GM23248 (cell line): Measurements from ENCODE around the gene MAMDC2. TPM values are rescaled to one million over a fixed set of nuclear protein-coding genes. Genes with fewer than 3 reads are reported as not detected.

ENCODE experiments used
- DNase-seq: peaks from one replicate; pipeline ENCODE4 v3.0.0-alpha.2; 2015
- H2AFZ ChIP-seq: fragments of 200-600 bp; sonication (generic); 2 replicates; pipeline ENCODE4 v1.6.1; 2016; ENCODE audit warnings: antibody characterized with exemption
- H3F3A ChIP-seq: fragments of 200-600 bp; sonication (generic); 2 replicates; pipeline ENCODE4 v1.6.1; 2016; ENCODE audit warnings: mild to moderate bottlenecking, antibody characterized with exemption, mixed run types; ENCODE audit not compliant: insufficient read depth
- H3K27ac ChIP-seq: fragments of 200-600 bp; sonication (generic); 2 replicates; pipeline ENCODE4 v1.5.1; 2016; ENCODE audit warnings: mild to moderate bottlenecking
- H3K27me3 ChIP-seq: fragments of 200-600 bp; sonication (generic); replicated peaks from 2 replicates; pipeline ENCODE4 v1.6.1; 2016; ENCODE audit warnings: mild to moderate bottlenecking; ENCODE audit not compliant: insufficient read depth
- H3K36me3 ChIP-seq: fragments of 200-600 bp; sonication (generic); 2 replicates; pipeline ENCODE4 v1.6.1; 2016; ENCODE audit warnings: low read depth, mild to moderate bottlenecking
- H3K4me1 ChIP-seq: fragments of 200-600 bp; sonication (generic); 2 replicates; pipeline ENCODE4 v1.6.1; 2016; ENCODE audit warnings: mild to moderate bottlenecking; ENCODE audit not compliant: insufficient read depth
- H3K4me2 ChIP-seq: fragments of 200-600 bp; sonication (generic); one replicate; pipeline ENCODE4 v1.6.1; 2016; ENCODE audit warnings: mild to moderate bottlenecking; ENCODE audit not compliant: unreplicated experiment
- H3K4me3 ChIP-seq: fragments of 200-600 bp; sonication (generic); 2 replicates; pipeline ENCODE4 v1.5.1; 2016; ENCODE audit warnings: mild to moderate bottlenecking
- H3K79me2 ChIP-seq: fragments of 200-600 bp; sonication (generic); 2 replicates; pipeline ENCODE4 v1.6.1; 2016; ENCODE audit warnings: mild to moderate bottlenecking; ENCODE audit not compliant: insufficient read depth
- H3K9ac ChIP-seq: fragments of 200-600 bp; sonication (generic); 2 replicates; pipeline ENCODE4 v1.6.1; 2016; ENCODE audit warnings: mild to moderate bottlenecking
- H3K9me2 ChIP-seq: fragments of 200-600 bp; sonication (generic); 2 replicates; pipeline ENCODE4 v1.6.1; 2016; ENCODE audit warnings: mixed run types, mild to moderate bottlenecking, moderate library complexity; ENCODE audit not compliant: insufficient read depth
- H3K9me3 ChIP-seq: fragments of 200-600 bp; sonication (generic); one replicate; pipeline ENCODE4 v1.6.1; 2017; ENCODE audit warnings: low read depth
- H4K20me1 ChIP-seq: fragments of 200-600 bp; sonication (generic); 2 replicates; pipeline ENCODE4 v1.6.0; 2016; ENCODE audit not compliant: insufficient read depth
- EZH2 ChIP-seq: fragments of 200-600 bp; sonication (generic); IDR thresholded peaks from 2 replicates; pipeline ENCODE4 v1.6.1; 2018; ENCODE audit warnings: antibody characterized with exemption, mild to moderate bottlenecking; ENCODE audit not compliant: insufficient read depth, poor library complexity, severe bottlenecking
- EZH2phosphoT487 ChIP-seq: fragments of 200-600 bp; sonication (generic); IDR thresholded peaks from 2 replicates; pipeline ENCODE4 v1.6.1; 2018; ENCODE audit warnings: antibody characterized with exemption, moderate library complexity, mild to moderate bottlenecking, low read depth; ENCODE audit not compliant: insufficient read depth
- WGBS, 2 experiments: methylation state at CpG; one replicate each; pipeline ENCODE4 v1.1.6; 2015 to 2017; ENCODE audit warnings: low lambda C conversion rate in 2 of 2, low coverage in 1 of 2; ENCODE audit errors: missing lambda C conversion rate in 2 of 2; 5-methylcytosine and 5-hydroxymethylcytosine counted together
- in situ Hi-C: fragments of 300-500 bp; cut with MboI; formaldehyde crosslinking; loops from 2 replicates; pipeline ENCODE4 v1.15.0; 2020
- polyA plus RNA-seq: library from polyadenylated mRNA; unstranded; fragments of >200 nt; fragmentation: Nextera tagmentation; extraction: Ambion mirVana; gene quantifications from 2 replicates; pipeline ENCODE4 v1.2.1, GENCODE V29; 2016
- total RNA-seq: library from RNA; depleted of rRNA; stranded (reverse); fragments of >200 nt; shearing (Covaris generic); gene quantifications from 2 replicates; pipeline ENCODE4 v1.2.3, GENCODE V29; 2014

MAMDC2 gene
- total and polyA plus RNA-seq, 2 experiments from 2014 or later: 0.45 TPM; not detected in 1

DNA sequence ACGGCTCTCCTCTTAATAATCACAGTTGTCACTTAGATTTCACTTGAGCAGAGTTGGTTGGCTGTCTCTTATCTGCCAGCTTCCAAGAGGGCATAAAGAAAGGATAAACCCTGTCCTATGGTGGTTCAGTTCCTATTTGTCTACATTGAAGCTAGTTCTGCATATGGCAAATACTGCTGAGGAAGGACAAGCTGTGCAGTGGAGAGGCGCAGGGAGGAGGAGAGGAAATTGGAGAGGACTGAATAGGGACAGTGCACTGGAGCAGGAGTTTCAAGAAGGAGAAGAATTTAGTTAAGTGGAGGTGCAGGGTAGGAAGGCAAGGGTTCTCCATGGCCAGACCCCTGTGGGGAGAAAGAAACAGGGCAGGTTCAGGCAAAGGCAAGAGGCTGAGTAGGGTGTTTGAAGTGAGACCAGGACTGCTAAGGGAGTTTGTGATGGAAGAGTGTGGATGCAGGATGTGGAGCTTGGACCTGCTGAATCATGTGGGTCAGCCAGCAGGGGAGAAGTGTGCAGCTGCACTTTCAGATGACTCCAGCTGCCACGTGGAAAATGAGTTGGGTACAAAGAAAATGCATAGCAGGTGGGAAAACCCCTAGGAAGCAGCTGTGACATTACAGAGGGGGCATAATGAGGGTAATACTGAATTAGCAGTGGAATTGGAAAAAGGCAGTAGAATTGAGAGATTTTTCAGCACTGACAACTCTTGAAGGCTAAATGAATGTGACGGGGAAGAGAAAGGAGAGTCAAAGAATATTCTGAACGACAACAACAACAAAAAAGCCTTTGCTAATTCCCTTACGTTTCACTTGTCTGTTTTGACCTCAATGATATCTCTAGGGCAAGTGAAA lies 66.8 kb downstream of the MAMDC2 start:
- no peaks in the 10 kb centered on the region for H3K36me3 ChIP-seq
- WGBS, 2 experiments: 66 to 67% methylated on average over 6 of the region's 6 CpGs
- H3K4me2 ChIP-seq: no peak overlapping the region
- H4K20me1 ChIP-seq: no peaks in the 10 kb centered on the region
- no peaks in the 10 kb centered on the region for H3K27me3 ChIP-seq
- H3K9me3 ChIP-seq: no peaks in the 10 kb centered on the region
- H3K79me2 ChIP-seq: no peaks in the 10 kb centered on the region
- no peak overlapping the region for H3K9ac ChIP-seq
- TF ChIP-seq EZH2 (no peak), EZH2phosphoT487 (no peak)
- DNase-seq: no peak
- no peak overlapping the region for H3K27ac ChIP-seq
- H3K4me3 ChIP-seq: no peak overlapping the region
- no peaks in the 10 kb centered on the region; the same call in 1 of the 2 replicates for H3K4me1 ChIP-seq
- in situ Hi-C loops: loop anchor here (5.0 to 25.0 kb wide), 2 partner anchors 138 to 673 kb away; no protein-coding TSS in a partner anchor
- H3K9me2 ChIP-seq: no peaks in the 10 kb centered on the region
- no peak overlapping the region for H2AFZ ChIP-seq
- 0 out of 2 replicates have a peak, but pooled peaks cover 2% of the 10 kb centered on the region for H3F3A ChIP-seq

DNA sequence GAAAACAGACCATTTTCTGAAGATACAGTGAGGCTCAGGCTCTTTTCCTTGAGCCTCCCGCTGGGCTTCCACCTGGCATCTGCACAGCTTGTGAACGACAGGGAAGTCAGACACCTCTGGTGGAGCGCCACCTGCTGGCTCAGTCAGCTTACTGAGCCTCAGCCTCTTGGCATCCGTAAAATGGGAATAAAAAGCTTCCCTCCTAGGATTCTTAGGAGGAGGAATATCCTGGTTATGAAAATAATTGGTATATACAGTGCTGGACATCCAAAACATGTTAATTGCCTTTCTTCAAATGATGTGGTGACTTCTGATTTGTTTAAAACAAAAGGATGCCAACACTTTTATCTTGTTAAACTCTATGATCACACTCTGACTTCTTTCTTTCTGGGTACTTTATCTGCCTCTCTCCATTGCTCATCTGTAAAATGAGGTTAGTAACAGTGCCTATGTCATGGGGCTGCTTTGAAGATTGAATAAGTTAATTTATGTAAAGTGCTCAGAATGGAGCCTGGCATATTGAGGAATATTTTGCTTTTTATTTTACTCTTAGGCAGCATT lies 67.5 kb downstream of the MAMDC2 start:
- Histone ChIP-seq H2AFZ (no peak overlapping the region), H3K79me2 (no peaks in the 10 kb centered on the region), H4K20me1 (no peaks in the 10 kb centered on the region), H3K9me2 (no peaks in the 10 kb centered on the region), H3K4me1 (peaks cover 7% of the 10 kb centered on the region), H3K9me3 (no peaks in the 10 kb centered on the region), H3K9ac (no peak overlapping the region), H3K27me3 (no peaks in the 10 kb centered on the region), H3K27ac (no peak overlapping the region), H3K4me3 (no peak overlapping the region), H3K36me3 (no peaks in the 10 kb centered on the region), H3F3A (peaks cover 9% of the 10 kb centered on the region; the same call in 1 of the 2 replicates), H3K4me2 (no peak overlapping the region)
- in situ Hi-C loops: loop anchor here (5.0 to 25.0 kb wide), 2 partner anchors 139 to 674 kb away; no protein-coding TSS in a partner anchor
- TF ChIP-seq EZH2 (no peak), EZH2phosphoT487 (no peak)
- peak; percentile 75 for DNase-seq
- WGBS, 2 experiments: 8 to 14% methylated on average over 4 of the region's 4 CpGs

DNA sequence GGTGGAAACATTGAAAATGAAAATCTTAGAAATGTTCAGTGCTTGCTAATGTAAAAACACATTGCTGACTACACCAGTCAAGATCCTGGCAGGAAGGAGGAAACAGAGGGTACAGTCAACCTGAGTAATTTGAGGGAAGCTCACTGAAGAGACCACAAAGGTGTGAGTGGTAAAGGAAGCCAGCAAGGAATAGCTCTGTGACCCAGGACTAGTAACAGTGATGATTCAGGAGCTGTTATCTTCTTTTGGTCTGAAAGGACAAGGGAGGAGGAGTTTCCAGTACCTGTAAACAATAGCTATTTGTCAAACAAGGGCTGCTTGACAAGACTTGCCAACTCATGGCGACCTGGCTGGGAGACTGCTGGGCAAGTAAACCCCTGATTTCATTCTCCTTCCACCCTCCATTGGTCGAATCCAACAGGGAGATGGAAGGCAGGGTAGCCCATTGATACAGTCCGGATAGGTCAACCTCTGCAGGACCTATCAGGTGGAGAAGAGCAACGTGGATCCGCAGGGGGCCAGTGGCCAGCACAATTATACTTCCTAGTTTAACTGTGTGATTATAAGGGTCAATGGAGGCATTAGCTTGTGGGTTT lies 68.1 kb downstream of the MAMDC2 start:
- Histone ChIP-seq H4K20me1 (no peaks in the 10 kb centered on the region), H3K27me3 (no peaks in the 10 kb centered on the region), H3K27ac (no peak overlapping the region), H3K79me2 (no peaks in the 10 kb centered on the region), H3K9me3 (no peaks in the 10 kb centered on the region), H3K36me3 (no peaks in the 10 kb centered on the region), H3K9ac (no peak overlapping the region), H3F3A (peaks cover 11% of the 10 kb centered on the region; the same call in 1 of the 2 replicates), H3K9me2 (no peaks in the 10 kb centered on the region), H2AFZ (no peak overlapping the region), H3K4me3 (no peak overlapping the region), H3K4me1 (peaks cover 9% of the 10 kb centered on the region), H3K4me2 (no peak overlapping the region)
- DNase-seq: no peak
- no peak for TF ChIP-seq EZH2
- no peak for TF ChIP-seq EZH2phosphoT487
- WGBS, 2 experiments: 96% methylated on average over 5 of the region's 5 CpGs
- in situ Hi-C loops: loop anchor here (5.0 to 25.0 kb wide), 2 partner anchors 139 to 674 kb away; no protein-coding TSS in a partner anchor

DNA sequence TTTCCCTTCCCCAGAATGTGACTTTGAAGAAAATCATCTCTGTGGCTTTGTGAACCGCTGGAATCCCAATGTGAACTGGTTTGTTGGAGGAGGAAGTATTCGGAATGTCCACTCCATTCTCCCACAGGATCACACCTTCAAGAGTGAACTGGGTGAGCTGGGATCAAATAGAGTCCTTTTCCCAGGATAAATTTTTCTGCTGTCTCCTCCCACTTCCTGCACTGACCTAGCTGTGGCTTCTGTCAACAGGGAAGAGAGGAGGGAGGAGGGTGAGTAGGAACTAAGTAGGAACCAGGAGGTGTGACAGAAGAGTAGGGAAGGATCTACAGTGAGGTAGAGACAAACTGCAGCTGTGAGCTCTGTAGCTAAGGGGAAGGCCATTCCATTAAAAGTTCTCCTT lies 69.3 kb downstream of the MAMDC2 start:
- Histone ChIP-seq H3K36me3 (no peaks in the 10 kb centered on the region), H3K4me3 (no peak overlapping the region), H4K20me1 (no peaks in the 10 kb centered on the region), H3K9me3 (no peaks in the 10 kb centered on the region), H3K27ac (no peak overlapping the region), H2AFZ (no peak overlapping the region), H3K4me2 (no peak overlapping the region), H3K27me3 (no peaks in the 10 kb centered on the region), H3K4me1 (peaks cover 16% of the 10 kb centered on the region), H3K9me2 (no peaks in the 10 kb centered on the region), H3F3A (peaks cover 18% of the 10 kb centered on the region; the same call in 1 of the 2 replicates), H3K9ac (no peak overlapping the region), H3K79me2 (no peaks in the 10 kb centered on the region)
- WGBS, 2 experiments: 97 to 98% methylated on average over 2 of the region's 2 CpGs
- in situ Hi-C loops: loop anchor here (5.0 to 25.0 kb wide), 2 partner anchors 141 to 676 kb away; no protein-coding TSS in a partner anchor
- no peak for DNase-seq
- TF ChIP-seq EZH2 (no peak), EZH2phosphoT487 (no peak)
